ENCODE results near the gene RSU1. TPM values are rescaled to one million over a fixed set of nuclear protein-coding genes. Genes with fewer than 3 reads are reported as not detected.

RSU1 gene
- total RNA-seq, 1 donor from 2014 or later = 37.3 TPM

GRCh38 chr10:16724509-16724908 lies 92.7 kb downstream of the RSU1 start:
- H3K27ac Mint-ChIP-seq = no peak overlapping the region
- no peak for DNase-seq (ENCODE audit: extremely low spot score, unreplicated experiment)
- no peak overlapping the region for H3K4me3 Mint-ChIP-seq
- peaks cover 22% of the 10 kb centered on the region for H3K36me3 Mint-ChIP-seq
- H3K4me1 Mint-ChIP-seq (ENCODE audit: unreplicated experiment) = no peaks in the 10 kb centered on the region
- H3K27me3 Mint-ChIP-seq = no peaks in the 10 kb centered on the region
- peaks cover 11% of the 10 kb centered on the region for H3K9me3 Mint-ChIP-seq
- TF ChIP-seq CTCF (conservative IDR thresholded peaks at IDR 0.05) = no peak

GRCh38 chr10:16720812-16721211 lies 96.4 kb downstream of the RSU1 start:
- DNase-seq (ENCODE audit: extremely low spot score, unreplicated experiment) = no peak
- H3K27me3 Mint-ChIP-seq = no peaks in the 10 kb centered on the region
- H3K36me3 Mint-ChIP-seq = peaks cover 5% of the 10 kb centered on the region
- no peak for TF ChIP-seq CTCF (conservative IDR thresholded peaks at IDR 0.05)
- H3K4me1 Mint-ChIP-seq (ENCODE audit: unreplicated experiment) = no peaks in the 10 kb centered on the region
- H3K27ac Mint-ChIP-seq = no peak overlapping the region
- peaks cover 4% of the 10 kb centered on the region for H3K9me3 Mint-ChIP-seq
- no peak overlapping the region for H3K4me3 Mint-ChIP-seq

- no peak for DNase-seq (ENCODE audit: extremely low spot score, unreplicated experiment)
- no peaks in the 10 kb centered on the region for H3K4me1 Mint-ChIP-seq (ENCODE audit: unreplicated experiment)
- H3K4me3 Mint-ChIP-seq = no peak overlapping the region
- peaks cover 12% of the 10 kb centered on the region for H3K36me3 Mint-ChIP-seq
- H3K27me3 Mint-ChIP-seq = no peaks in the 10 kb centered on the region
- no peak overlapping the region for H3K27ac Mint-ChIP-seq
- peaks cover 13% of the 10 kb centered on the region for H3K9me3 Mint-ChIP-seq
- TF ChIP-seq CTCF (conservative IDR thresholded peaks at IDR 0.05) = no peak
Observed at GRCh38 chr10:16717622-16718395, 99.4 kb downstream of the RSU1 start.

GRCh38 chr10:16716051-16716450 lies 101.2 kb downstream of the RSU1 start:
- no peak overlapping the region for H3K4me3 Mint-ChIP-seq
- no peak for TF ChIP-seq CTCF (conservative IDR thresholded peaks at IDR 0.05)
- no peaks in the 10 kb centered on the region for H3K4me1 Mint-ChIP-seq (ENCODE audit: unreplicated experiment)
- H3K9me3 Mint-ChIP-seq = peaks cover 13% of the 10 kb centered on the region
- no peak overlapping the region for H3K27ac Mint-ChIP-seq
- no peaks in the 10 kb centered on the region for H3K27me3 Mint-ChIP-seq
- no peak for DNase-seq (ENCODE audit: extremely low spot score, unreplicated experiment)
- peaks cover 12% of the 10 kb centered on the region for H3K36me3 Mint-ChIP-seq

- no peak overlapping the region for H3K27ac Mint-ChIP-seq
- DNase-seq (ENCODE audit: extremely low spot score, unreplicated experiment) = no peak
- H3K9me3 Mint-ChIP-seq = peaks cover 9% of the 10 kb centered on the region
- H3K27me3 Mint-ChIP-seq = no peaks in the 10 kb centered on the region
- no peaks in the 10 kb centered on the region for H3K4me1 Mint-ChIP-seq (ENCODE audit: unreplicated experiment)
- no peak for TF ChIP-seq CTCF (conservative IDR thresholded peaks at IDR 0.05)
- peaks cover 7% of the 10 kb centered on the region for H3K36me3 Mint-ChIP-seq
- no peak overlapping the region for H3K4me3 Mint-ChIP-seq
Observed at GRCh38 chr10:16713290-16713689, 103.9 kb downstream of the RSU1 start.
